ENCODE measurements around the gene PTGDS. TPM values are rescaled to one million over a fixed set of nuclear protein-coding genes. Genes with fewer than 3 reads are reported as not detected.
A peak's percentile ranks its signal among the peaks of the same experiment; 100 is the strongest.

PTGDS gene
- polyA plus RNA-seq, 3 donors from 2014 or later, result 93.2 to 201 (median 164) TPM

DNA sequence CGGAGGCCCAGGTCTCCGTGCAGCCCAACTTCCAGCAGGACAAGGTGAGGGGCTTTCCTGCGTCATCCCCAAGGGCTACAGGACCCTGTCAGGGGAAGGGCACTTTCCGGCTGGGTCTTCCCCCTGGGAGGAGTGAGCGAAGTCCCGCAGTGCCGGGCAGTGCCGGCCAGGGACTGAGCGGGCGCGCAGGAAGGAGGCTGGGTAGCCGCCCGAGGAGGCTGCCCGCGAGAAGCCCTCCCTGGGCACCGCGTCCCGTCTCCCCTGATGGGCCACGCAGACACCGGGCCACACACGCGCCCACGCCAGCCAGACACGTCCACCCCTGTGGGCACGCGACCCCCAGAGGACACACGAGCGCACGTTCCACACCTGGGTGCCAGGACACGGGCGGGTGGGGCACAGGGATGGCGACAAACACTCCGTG lies 357 bp downstream of the PTGDS start:
- no peaks in the 10 kb centered on the region for H3K36me3 Mint-ChIP-seq
- H3K4me3 Mint-ChIP-seq, result peak overlapping the region; percentile 62 to 80 (median 68)
- H3K27me3 Mint-ChIP-seq (ENCODE audit: low read depth in 3 of 3), result peaks cover 0 to 3% (median 2%) of the 10 kb centered on the region in 3 donors

GRCh38 chr9:136978073-136978864 lies 965 bp downstream of the PTGDS start:
- H3K27me3 Mint-ChIP-seq (ENCODE audit: low read depth in 3 of 3), result peaks cover 0 to 3% (median 2%) of the 10 kb centered on the region in 3 donors
- peak overlapping the region; percentile 68 to 80 (median 71) for H3K4me3 Mint-ChIP-seq
- peak overlapping the region in 3 of 6 donors; percentile 20 to 73 (median 57) for H3K27ac Mint-ChIP-seq
- no peaks in the 10 kb centered on the region for H3K9me3 Mint-ChIP-seq
- DNase-seq, result peak; percentile 84 to 87 (median 84)
- H3K36me3 Mint-ChIP-seq, result no peaks in the 10 kb centered on the region
- peaks cover 20 to 35% of the 10 kb centered on the region in 2 donors for H3K4me1 Mint-ChIP-seq

More for the DNA sequence above, 357 bp downstream of the PTGDS start:
- Mint-ChIP-seq H3K9me3 (no peaks in the 10 kb centered on the region), H3K4me1 (peaks cover 20 to 35% of the 10 kb centered on the region in 2 donors), H3K27ac (peak overlapping the region in 5 of 6 donors; percentile 20 to 59 (median 53))
- no peak for DNase-seq

GRCh38 chr9:136978865-136979544 lies 1.7 kb downstream of the PTGDS start:
- DNase-seq, result no peak
- H3K4me3 Mint-ChIP-seq, result no peak overlapping the region
- H3K36me3 Mint-ChIP-seq, result peaks cover 0 to 3% (median 3%) of the 10 kb centered on the region in 3 donors
- H3K9me3 Mint-ChIP-seq, result no peaks in the 10 kb centered on the region
- H3K27ac Mint-ChIP-seq, result no peak overlapping the region
- peaks cover 2 to 5% (median 5%) of the 10 kb centered on the region in 3 donors for H3K27me3 Mint-ChIP-seq (ENCODE audit: low read depth in 3 of 3)
- peaks cover 25 to 36% of the 10 kb centered on the region in 2 donors for H3K4me1 Mint-ChIP-seq

- Mint-ChIP-seq H3K9me3 (no peaks in the 10 kb centered on the region), H3K27me3 (ENCODE audit: low read depth in 3 of 3) (peaks cover 2 to 6% (median 5%) of the 10 kb centered on the region in 3 donors), H3K27ac (peak overlapping the region in 1 of 6 donors; percentile 40), H3K4me1 (peaks cover 22 to 27% of the 10 kb centered on the region in 2 donors), H3K36me3 (peaks cover 0 to 5% (median 4%) of the 10 kb centered on the region in 3 donors), H3K4me3 (no peak overlapping the region)
- no peak for DNase-seq
Observed at GRCh38 chr9:136979769-136980587, 2.7 kb downstream of the PTGDS start.

- DNase-seq, result no peak
- H3K27ac Mint-ChIP-seq, result no peak overlapping the region
- H3K27me3 Mint-ChIP-seq (ENCODE audit: low read depth in 3 of 3), result peaks cover 2 to 6% (median 5%) of the 10 kb centered on the region in 3 donors
- no peaks in the 10 kb centered on the region for H3K9me3 Mint-ChIP-seq
- peaks cover 0 to 5% (median 4%) of the 10 kb centered on the region in 3 donors for H3K36me3 Mint-ChIP-seq
- no peak overlapping the region for H3K4me3 Mint-ChIP-seq
- H3K4me1 Mint-ChIP-seq, result peaks cover 13 to 18% of the 10 kb centered on the region in 2 donors
Observed at GRCh38 chr9:136980669-136981478, 3.6 kb downstream of the PTGDS start.

GRCh38 chr9:136981588-136982231 lies 4.4 kb downstream of the PTGDS start:
- H3K27ac Mint-ChIP-seq, result no peak overlapping the region
- no peak for DNase-seq
- H3K4me1 Mint-ChIP-seq, result peaks cover 7 to 10% of the 10 kb centered on the region in 2 donors
- H3K36me3 Mint-ChIP-seq, result peaks cover 0 to 5% (median 4%) of the 10 kb centered on the region in 3 donors
- no peaks in the 10 kb centered on the region for H3K9me3 Mint-ChIP-seq
- no peak overlapping the region for H3K4me3 Mint-ChIP-seq
- H3K27me3 Mint-ChIP-seq (ENCODE audit: low read depth in 3 of 3), result peaks cover 2 to 9% (median 5%) of the 10 kb centered on the region in 3 donors

GRCh38 chr9:136982232-136983051 lies 5.1 kb downstream of the PTGDS start, which contains the start of gene LCNL1:
Gene LCNL1 (plus strand): TSS chr9:136982993. CDS start chr9:136983587, 594 bp downstream.
- DNase-seq, result no peak
- Mint-ChIP-seq H3K27me3 (ENCODE audit: low read depth in 3 of 3) (peaks cover 2 to 9% (median 4%) of the 10 kb centered on the region in 3 donors), H3K4me1 (peaks cover 6 to 7% of the 10 kb centered on the region in 2 donors), H3K4me3 (peak within 1 kb of the TSS in 1 of 5 donors; percentile 3), H3K9me3 (no peaks in the 10 kb centered on the region), H3K36me3 (peaks cover 0 to 5% (median 4%) of the 10 kb centered on the region in 3 donors), H3K27ac (no peak within 1 kb of the TSS)

GRCh38 chr9:136983167-136983566 lies 5.9 kb downstream of the PTGDS start:
- Mint-ChIP-seq H3K27ac (no peak overlapping the region), H3K27me3 (ENCODE audit: low read depth in 3 of 3) (peaks cover 2 to 9% (median 4%) of the 10 kb centered on the region in 3 donors), H3K4me1 (peaks cover 6 to 7% of the 10 kb centered on the region in 2 donors), H3K9me3 (no peaks in the 10 kb centered on the region), H3K4me3 (no peak overlapping the region), H3K36me3 (peaks cover 0 to 9% (median 4%) of the 10 kb centered on the region in 3 donors)
- DNase-seq, result no peak

DNA sequence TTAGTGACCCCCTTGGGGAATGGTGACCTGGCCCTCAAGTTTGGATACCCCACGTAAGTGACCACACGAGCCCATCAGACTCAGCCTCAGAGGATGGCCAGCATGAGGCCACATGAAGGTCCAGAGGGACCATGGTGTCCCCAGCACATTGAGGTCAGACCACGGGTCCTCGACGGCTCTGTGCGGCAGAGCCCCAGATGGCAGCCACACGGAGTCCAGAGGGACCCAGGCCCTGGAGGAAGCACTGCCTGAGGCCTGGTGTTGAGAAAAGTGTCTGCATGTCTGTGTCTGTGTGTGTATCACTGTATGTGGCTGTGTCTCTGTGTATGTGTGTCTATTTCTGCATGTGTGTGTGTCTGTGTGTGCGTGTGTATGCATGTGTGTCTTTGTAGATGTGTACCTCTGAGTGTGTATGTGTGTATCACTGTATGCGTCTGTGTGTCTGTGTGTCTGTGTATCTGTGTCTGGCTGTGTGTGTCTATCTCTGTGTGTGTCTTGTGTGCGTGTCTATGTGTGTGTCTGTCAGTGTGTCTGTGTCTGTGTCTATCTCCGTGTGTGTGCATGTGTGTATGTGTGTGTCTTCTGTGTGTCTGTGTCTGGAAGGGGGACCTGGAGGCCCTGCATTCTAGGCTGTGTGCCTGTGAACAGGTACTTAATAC lies 6.5 kb downstream of the PTGDS start:
- no peak for DNase-seq
- H3K27me3 Mint-ChIP-seq (ENCODE audit: low read depth in 3 of 3), result peaks cover 2 to 9% (median 4%) of the 10 kb centered on the region in 3 donors
- peaks cover 6 to 7% of the 10 kb centered on the region in 2 donors for H3K4me1 Mint-ChIP-seq
- H3K4me3 Mint-ChIP-seq, result peak overlapping the region in 3 of 5 donors; percentile 3 to 21 (median 16)
- peaks cover 0 to 9% (median 4%) of the 10 kb centered on the region in 3 donors for H3K36me3 Mint-ChIP-seq
- H3K9me3 Mint-ChIP-seq, result no peaks in the 10 kb centered on the region
- no peak overlapping the region for H3K27ac Mint-ChIP-seq

DNA sequence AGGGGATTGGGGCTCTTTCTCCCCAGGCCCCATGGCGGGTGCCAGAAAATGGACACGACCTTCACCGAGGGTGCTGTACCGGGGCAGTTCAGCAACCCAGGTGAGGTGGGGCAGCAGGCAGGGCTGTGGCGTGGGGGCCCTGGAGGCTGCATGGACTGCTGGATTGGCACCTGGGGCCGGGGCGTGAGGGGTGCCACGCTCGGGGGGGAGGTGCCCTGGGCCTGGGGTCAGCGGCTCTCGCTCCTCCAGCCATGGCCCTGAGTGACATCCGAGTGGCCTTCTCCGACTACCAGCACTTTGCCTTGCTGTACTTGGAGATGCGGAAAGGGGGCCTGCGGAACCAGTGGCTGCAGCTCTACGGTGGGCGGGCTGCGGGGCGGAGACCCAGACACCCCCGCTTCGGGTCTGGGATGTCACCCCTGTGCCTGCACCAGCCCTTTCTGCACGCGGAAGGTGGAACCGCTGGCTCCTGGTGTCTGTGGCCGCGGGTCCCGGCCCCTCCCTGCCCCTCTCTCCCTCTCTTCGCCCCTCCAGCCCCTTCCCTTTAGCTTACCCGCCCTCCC lies 7.2 kb downstream of the PTGDS start:
- no peak for DNase-seq
- Mint-ChIP-seq H3K4me3 (no peak overlapping the region), H3K27ac (no peak overlapping the region), H3K9me3 (no peaks in the 10 kb centered on the region), H3K36me3 (peaks cover 0 to 9% (median 4%) of the 10 kb centered on the region in 3 donors), H3K4me1 (peaks cover 6 to 7% of the 10 kb centered on the region in 2 donors), H3K27me3 (ENCODE audit: low read depth in 3 of 3) (peaks cover 2 to 9% (median 8%) of the 10 kb centered on the region in 3 donors)
